ENCODE data around the gene SLC22A31.

SLC22A31 gene

GRCh38 chr16:89179656-89180315, 20.6 kb downstream of the SLC22A31 start:
- FAIRE-seq (no peak), DNase-seq (ENCODE audit: low spot score) (no peak)

DNA sequence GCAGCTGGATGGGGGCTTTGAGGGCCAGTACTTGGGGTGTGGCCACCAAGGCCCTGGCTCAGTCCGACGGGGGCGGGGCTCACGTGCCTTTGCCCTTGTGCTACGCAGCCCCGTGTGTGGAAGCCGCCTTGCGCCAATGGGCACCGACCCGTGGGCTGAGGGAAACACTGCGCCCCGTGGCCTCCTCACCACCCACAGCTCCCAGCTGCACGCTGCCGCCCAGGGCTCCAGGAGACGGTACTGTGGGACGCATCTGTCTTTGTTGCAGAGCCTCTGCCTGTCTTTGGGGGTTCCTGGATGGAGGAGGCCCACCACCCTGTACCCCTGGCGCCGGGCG, 21.2 kb downstream of the SLC22A31 start:
- FAIRE-seq = no peak

DNA sequence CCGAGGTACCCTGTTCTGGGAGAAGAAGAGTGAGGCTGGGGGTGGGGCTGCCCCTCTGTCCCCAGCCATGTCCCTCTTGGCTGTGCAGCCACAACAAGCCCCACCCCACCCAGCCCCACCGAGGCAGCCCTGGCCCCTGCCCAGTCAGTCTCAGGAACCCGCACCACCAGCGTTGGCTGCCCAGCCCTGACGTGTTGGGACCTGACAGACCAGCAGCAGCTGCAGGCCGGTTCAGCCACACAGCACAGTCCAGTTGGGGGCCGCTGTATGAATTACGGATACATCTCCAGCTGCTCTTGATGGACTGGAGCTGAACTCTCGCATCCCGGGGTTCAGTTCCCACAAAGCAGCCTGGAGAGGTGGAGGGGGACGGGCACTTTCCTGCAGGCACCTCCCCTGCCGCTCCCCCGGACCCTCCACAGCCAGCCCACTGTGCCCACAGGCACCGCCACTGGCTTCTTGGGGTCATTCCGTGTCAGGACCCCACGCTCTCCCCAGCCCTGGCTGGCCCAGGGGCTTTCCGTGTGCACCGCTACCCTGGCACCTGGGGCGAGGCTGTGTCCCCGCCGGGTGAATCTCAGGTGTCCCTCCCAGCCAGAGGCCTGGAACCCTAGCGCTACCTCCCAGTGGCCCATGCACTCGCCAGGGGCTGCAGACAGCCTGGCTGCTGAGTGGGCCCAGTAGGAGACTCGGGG, 21.7 kb downstream of the SLC22A31 start:
- DNase-seq (ENCODE audit: low spot score) (no peak), FAIRE-seq (no peak)

More for the DNA sequence above, 21.2 kb downstream of the SLC22A31 start:
- no peak for DNase-seq (ENCODE audit: low spot score)

DNA sequence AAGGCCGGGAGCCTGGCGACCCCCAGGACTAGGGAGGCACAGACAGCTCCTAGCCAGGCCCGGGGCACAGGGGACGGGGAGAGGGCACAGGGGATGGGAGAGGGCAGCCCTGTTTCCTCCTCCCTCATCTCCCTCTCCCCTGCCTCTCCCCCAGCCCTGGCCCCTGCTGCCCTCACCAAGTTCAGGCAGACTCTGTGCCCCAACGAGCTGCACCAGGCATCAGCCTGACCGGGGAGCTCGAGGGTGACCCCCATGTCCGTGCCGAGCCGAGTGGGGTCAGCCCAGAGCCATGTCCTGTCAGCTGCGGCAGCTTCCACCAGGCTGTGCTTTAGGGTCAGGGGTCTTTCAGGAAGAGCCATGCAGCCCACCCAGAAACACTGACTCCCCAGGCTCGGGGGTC, 22.8 kb downstream of the SLC22A31 start:
- FAIRE-seq (no peak), DNase-seq (ENCODE audit: low spot score) (no peak)

GRCh38 chr16:89176717-89177116, 23.6 kb downstream of the SLC22A31 start:
- DNase-seq (ENCODE audit: low spot score) = no peak
- FAIRE-seq = no peak

DNA sequence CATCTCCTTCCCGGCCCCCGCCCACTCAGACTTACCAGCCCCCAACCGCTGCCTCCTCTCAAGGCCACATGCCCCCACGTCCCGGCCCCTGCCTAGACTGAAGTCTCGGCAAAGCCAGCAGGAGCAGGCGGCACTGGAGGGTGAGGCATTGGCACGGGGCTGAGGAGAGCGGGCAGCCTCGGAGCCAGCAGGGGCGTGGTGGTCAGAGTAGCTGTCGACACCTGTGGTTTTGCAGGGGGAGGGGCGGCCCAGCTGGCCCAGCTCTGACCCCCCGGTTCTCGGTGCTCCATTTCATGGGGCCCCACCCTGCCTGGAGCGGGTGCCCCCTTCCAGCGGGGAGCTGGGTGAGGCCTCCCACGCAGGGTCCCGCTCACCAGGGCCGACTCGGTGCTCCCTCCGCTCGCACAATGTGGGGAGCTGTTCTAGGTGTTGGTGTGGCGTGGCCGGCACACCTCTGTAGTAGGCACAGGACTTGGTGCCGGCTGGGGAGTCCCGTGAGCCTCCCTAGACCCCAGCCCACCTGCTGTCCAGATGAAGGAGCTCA, 24.1 kb downstream of the SLC22A31 start:
- FAIRE-seq (no peak), DNase-seq (ENCODE audit: low spot score) (no peak)

- FAIRE-seq = no peak
- DNase-seq (ENCODE audit: low spot score) = no peak
These were observed 24.8 kb downstream of the SLC22A31 start for GRCh38 chr16:89175280-89176146.

DNA sequence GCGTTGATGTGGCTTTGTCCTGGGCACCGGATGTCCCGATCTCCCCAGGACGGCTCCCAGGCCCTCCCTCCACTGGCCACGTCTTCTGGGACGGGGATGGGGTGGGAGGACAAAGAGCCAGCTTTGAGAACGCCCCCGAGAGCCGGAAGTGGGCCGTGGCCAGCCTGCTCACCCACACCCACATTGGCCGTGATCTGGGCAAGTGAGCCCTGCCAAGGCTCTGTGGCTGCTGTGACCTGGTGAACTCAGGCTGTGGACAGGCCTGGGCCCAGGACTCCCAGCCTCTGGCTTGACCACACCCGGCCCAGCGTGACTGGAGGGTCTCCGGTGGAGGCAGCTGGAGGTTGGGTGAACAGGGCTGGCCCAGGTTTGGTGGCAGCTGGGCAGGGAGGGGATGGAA, 25.5 kb downstream of the SLC22A31 start:
- DNase-seq (ENCODE audit: low spot score) (no peak), FAIRE-seq (no peak)

DNA sequence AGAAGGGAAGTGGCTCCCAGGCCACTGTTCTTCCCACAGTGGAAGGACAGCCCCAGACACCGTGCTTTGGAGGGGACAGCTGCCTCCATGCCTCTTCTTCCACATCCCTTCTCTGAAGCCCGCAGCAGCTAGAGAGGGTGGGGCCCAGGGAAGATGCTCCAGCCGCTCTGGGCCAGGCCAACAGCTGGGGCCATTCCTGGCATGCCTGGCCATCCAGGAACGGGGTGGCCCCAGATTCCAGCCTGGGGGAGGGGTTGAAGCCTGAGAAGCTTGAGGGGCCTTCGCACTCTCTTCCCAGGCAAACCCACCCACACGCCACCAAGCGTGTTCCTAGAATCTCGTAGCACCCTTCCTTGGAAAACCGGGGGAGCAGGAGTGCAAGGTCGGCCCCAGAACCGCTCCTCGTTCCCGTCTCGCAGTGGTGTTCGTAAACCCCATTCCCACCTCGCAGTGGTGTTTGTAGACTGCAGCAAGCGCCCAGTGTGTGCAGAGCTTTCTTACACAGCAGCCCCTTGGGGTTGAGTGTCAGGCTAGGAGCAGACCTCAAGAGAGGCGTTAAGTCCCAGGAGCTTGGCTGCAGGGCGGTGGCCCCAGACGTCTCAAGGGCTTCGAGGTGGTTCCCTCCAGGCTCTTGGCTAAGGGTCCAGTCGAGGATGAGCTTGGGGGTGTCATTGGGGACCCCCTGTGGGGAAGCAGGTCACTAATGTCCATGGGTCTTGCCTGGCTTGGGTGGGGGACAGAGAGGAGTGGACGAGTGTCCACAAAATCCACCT, 26.1 kb downstream of the SLC22A31 start:
- DNase-seq (ENCODE audit: low spot score) (no peak), FAIRE-seq (no peak)

GRCh38 chr16:89173174-89173921, 27.0 kb downstream of the SLC22A31 start:
- no peak for DNase-seq (ENCODE audit: low spot score)
- FAIRE-seq = no peak

DNA sequence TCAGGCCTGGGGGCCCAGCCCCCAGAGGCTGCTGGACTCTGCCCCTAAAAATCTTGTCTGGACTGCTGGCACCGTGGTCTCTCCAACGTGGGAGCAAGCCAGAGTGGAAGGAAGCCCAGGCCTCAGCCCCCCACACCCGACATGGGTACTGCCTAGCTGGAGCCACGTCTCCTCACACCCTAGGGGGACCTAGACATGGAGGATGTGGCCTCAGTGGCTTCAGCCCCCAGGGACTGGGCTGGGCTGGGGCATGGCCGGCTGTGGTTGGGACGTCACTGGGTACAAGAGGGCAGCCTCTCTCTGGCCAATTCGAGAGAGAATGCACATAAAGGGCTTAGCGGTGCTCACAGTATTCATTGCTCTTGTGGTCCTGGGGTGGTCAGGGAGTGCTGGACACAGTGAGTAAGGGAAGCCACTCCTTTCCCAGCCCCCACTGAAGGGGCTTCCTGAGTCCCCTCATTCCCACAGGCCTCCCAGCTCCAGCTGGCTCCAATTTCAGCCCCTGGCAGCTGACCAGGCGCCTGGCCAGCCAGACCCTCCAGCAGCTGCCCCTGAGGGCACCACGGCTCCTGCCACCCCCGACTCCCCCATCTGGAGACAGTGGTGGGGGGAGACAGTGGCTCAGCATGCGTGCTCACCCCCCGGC, 27.7 kb downstream of the SLC22A31 start:
- FAIRE-seq (no peak), DNase-seq (ENCODE audit: low spot score) (no peak)

DNA sequence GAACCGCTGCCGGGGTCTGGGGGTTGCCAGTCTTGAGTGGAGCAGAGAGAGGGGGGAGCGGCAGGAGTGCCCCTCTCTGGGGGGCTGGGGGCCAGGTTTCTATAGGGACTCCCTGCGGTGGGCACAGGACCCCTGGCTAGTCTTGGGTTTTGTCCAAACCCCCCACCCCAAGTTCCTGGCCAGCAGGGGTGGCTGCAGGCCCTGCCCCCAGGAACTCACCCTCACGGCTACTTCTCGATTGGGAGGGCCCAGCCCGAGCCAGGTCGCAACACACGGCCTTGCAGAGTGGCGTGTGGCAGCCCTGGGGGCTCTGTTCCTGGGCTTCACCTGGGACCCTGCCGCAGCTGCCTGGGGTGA, 28.2 kb downstream of the SLC22A31 start:
- no peak for FAIRE-seq
- DNase-seq (ENCODE audit: low spot score) = no peak

GRCh38 chr16:89171216-89172170, 28.8 kb downstream of the SLC22A31 start, which contains the start of gene CDH15:
Gene CDH15 (plus strand): TSS chr16:89171748. CDS start chr16:89171832, 84 bp downstream.
- DNase-seq (ENCODE audit: low spot score) = peak; percentile 78
- no peak for FAIRE-seq

GRCh38 chr16:89170346-89171215, 29.8 kb downstream of the SLC22A31 start:
- FAIRE-seq (no peak), DNase-seq (ENCODE audit: low spot score) (no peak)

DNA sequence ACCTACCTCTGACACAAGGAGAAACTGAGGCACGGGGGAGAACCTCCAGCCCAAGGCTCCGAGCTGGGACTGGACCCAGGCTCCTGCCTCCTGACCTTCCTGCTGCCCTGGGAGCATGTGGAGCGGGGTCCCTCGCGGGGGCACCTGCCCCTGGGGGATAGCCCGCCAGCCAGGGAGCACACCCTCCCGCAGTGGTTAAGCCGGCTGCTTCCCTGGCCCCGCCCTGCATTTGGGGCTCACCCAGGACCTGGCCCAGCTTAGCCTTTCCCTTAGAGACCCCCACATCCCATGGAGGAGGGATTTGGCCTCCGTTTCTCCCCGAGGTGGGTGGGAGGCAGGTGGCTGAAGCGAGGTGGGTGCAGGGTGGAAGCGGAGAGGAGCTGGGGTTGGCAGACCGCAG, 30.6 kb downstream of the SLC22A31 start:
- FAIRE-seq = no peak
- no peak for DNase-seq (ENCODE audit: low spot score)

DNA sequence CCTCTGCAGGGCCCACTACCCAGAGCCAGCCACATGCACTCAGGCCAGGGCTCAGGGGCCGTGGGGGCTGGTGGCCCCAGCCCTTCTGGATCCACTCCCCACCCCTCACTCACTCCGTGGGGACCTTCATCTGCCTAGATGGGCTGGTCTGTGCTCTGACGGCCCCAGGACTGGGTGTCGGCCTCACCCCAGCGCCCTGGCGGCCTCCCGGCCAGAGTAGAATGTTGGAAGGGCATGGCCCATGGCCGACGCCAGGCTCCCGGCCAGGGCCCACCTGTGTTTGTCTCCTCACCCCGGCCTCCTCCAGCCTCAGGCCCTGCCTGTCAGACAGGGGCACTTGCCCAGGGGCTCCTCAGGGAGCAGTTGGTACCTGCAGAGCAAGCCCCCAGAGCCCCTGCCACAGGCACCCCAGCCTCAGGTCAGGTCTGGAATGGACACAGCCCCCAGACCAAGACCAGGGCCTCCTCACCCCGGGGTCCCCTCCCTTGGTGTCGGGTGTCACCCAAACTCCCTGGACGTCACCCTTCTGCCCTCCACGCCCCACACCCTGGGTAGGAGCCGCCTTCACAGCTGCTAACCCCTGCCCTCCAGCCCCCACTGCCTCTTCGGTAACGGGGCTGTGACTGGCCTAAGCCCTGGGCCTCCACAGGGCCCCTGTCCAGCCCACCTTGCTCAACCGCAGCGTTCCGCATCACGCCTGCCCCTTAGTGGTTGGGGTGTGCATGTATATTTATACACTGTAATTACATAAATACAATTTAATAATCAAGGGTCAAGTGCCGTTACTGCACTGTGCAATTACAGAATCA, 31.8 kb downstream of the SLC22A31 start:
- no peak for FAIRE-seq

DNA sequence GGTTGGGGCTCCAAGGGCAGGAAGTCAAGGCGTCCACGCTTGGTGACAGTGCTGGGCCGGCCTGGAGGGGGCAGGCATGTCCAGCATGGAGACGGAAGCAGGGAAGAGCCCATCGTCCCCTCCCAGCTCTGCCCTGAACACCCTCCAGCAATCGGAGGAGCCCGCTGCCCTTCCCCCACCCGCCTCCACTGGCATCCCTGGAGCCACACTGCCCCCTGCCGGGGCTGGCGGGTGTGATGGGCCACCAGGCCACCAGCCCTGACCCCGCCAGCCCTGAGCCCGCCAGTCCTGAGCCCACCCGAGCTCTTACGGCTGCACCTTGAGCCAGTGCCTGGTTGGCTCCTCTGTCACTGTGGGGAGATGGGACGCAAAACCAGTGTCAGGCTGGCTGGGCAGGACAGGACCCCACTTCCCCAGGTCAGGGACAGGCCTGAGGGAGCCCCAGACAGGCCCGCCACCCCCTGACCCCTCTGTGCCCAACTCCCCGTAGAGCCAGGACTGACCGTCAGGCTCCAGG, 32.9 kb downstream of the SLC22A31 start:
- no peak for FAIRE-seq
- peak; percentile 70 for DNase-seq (ENCODE audit: low spot score)

More for the DNA sequence above, 31.8 kb downstream of the SLC22A31 start:
- DNase-seq (ENCODE audit: low spot score) = no peak

Measured in RCC 7860 (cell line).